ENCODE results near the gene BCDIN3D.

DNA sequence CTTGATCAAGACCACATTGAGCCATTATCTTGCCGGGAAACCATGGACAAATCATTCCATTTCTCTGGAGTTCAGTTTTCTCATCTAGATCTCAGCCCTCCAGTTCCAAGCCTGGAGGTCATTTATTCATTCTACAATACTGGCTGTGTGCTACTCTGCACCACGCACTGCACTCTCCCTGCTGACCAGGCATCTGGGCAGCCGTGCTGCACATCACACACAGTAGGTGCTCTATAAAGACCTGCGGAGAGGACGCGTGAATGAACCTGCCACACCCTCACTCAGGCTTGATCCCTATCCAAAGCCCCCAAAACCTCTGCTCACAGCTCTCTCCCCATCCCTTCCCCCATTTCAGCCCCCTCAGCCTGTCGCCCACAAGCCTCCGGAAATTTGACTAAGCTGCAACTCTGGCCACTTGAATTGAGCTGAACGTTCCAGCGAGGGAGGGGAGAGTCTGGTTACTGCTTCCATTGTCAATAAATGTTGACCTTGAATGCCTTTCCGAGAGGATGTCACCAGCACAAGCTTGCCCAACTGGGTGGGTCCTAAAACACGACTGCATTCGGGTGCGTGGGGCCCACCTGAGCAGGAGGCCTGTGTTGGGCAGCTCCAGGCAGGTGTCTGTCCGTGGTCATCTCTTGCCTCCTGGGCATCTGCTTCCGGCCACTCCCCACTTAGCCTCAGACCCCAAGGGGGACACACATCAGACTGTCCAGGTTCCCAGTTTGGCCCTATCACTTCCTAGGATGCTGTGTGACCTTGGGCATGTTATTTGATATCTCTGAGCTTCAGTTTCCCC, 43.0 kb upstream of the BCDIN3D start:
- TF ChIP-seq, protein P1, sequence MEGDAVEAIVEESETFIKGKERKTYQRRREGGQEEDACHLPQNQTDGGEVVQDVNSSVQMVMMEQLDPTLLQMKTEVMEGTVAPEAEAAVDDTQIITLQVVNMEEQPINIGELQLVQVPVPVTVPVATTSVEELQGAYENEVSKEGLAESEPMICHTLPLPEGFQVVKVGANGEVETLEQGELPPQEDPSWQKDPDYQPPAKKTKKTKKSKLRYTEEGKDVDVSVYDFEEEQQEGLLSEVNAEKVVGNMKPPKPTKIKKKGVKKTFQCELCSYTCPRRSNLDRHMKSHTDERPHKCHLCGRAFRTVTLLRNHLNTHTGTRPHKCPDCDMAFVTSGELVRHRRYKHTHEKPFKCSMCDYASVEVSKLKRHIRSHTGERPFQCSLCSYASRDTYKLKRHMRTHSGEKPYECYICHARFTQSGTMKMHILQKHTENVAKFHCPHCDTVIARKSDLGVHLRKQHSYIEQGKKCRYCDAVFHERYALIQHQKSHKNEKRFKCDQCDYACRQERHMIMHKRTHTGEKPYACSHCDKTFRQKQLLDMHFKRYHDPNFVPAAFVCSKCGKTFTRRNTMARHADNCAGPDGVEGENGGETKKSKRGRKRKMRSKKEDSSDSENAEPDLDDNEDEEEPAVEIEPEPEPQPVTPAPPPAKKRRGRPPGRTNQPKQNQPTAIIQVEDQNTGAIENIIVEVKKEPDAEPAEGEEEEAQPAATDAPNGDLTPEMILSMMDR (IDR thresholded peaks at IDR 0.05 in 2 of 3, conservative IDR thresholded peaks at IDR 0.05 in 1 of 3; ENCODE audit: control insufficient read depth in 2 of 3, extremely low read depth in 1 of 3, insufficient read depth in 1 of 3, low read depth in 3 of 3, low read length in 3 of 3) = no peak
- TF ChIP-seq RELA (IDR thresholded peaks at IDR 0.05; ENCODE audit: borderline replicate concordance, partially characterized antibody) (no peak), ZNF274 (IDR thresholded peaks at IDR 0.05; ENCODE audit: insufficient read depth, insufficient read length) (no peak), RCOR1 (conservative IDR thresholded peaks at IDR 0.05; ENCODE audit: low read depth, low read length) (no peak), POLR2A (IDR thresholded peaks at IDR 0.05; ENCODE audit: low read depth, low read length) (no peak), EZH2 (IDR thresholded peaks at IDR 0.05; ENCODE audit: borderline replicate concordance, control insufficient read depth, low read depth, low read length) (no peak), RFX5 (IDR thresholded peaks at IDR 0.05; ENCODE audit: low read depth, low read length) (no peak), ETV6 (conservative IDR thresholded peaks at IDR 0.05 in 1 of 2, IDR thresholded peaks at IDR 0.05 in 1 of 2; ENCODE audit: borderline replicate concordance in 1 of 2, low read depth in 1 of 2) (no peak)
